Activated naive CD4-positive, alpha-beta T cell treated with anti-CD3 and anti-CD28 coated beads, Interleukin-2, amount 50 U/mL, for 16 hours (primary cell): ENCODE measurements around the gene TEKT5.
"Not testable (repeated sequence)": the region's sequence is repeated elsewhere in the genome, so short reads cannot be mapped to it uniquely, and the experiment has no call there.

Experiments
- DNase-seq: peaks from one replicate; pipeline ENCODE4 v3.0.0-alpha.2; 2020

The TEKT5 gene

GRCh38 chr16:10657925-10658324, 36.8 kb downstream of the TEKT5 start:
- no peak for DNase-seq

GRCh38 chr16:10656618-10657017, 38.1 kb downstream of the TEKT5 start:
- no peak for DNase-seq

- no peak for DNase-seq
Observed at GRCh38 chr16:10655415-10655977, 39.2 kb downstream of the TEKT5 start.

GRCh38 chr16:10654592-10655414, 39.9 kb downstream of the TEKT5 start:
- no peak for DNase-seq

GRCh38 chr16:10652730-10653590, 41.8 kb downstream of the TEKT5 start:
- no peak for DNase-seq

GRCh38 chr16:10649098-10649497, 45.6 kb downstream of the TEKT5 start:
- DNase-seq = not testable (repeated sequence)

- no peak for DNase-seq
Observed at GRCh38 chr16:10647721-10648296, 46.9 kb downstream of the TEKT5 start.

- DNase-seq = no peak
Observed at GRCh38 chr16:10647264-10647720, 47.4 kb downstream of the TEKT5 start.

- no peak for DNase-seq
Observed at GRCh38 chr16:10646581-10647263, 48.0 kb downstream of the TEKT5 start.

GRCh38 chr16:10646228-10646580, 48.5 kb downstream of the TEKT5 start:
- DNase-seq = no peak

- no peak for DNase-seq
Observed at GRCh38 chr16:10644092-10644491, 50.6 kb downstream of the TEKT5 start.

- DNase-seq = no peak
Observed at GRCh38 chr16:10642964-10643363, 51.8 kb downstream of the TEKT5 start.

- no peak for DNase-seq
Observed at GRCh38 chr16:10641953-10642949, 52.5 kb downstream of the TEKT5 start.

GRCh38 chr16:10641555-10641952, 53.2 kb downstream of the TEKT5 start:
- no peak for DNase-seq

- DNase-seq = no peak
Observed at GRCh38 chr16:10640934-10641333, 53.8 kb downstream of the TEKT5 start.

GRCh38 chr16:10638101-10638500, 56.6 kb downstream of the TEKT5 start:
- no peak for DNase-seq

GRCh38 chr16:10637337-10638037, 57.2 kb downstream of the TEKT5 start:
- no peak for DNase-seq

- DNase-seq = no peak
Observed at GRCh38 chr16:10635365-10636021, 59.2 kb downstream of the TEKT5 start.

- DNase-seq = not testable (repeated sequence)
Observed at GRCh38 chr16:10633429-10633828, 61.3 kb downstream of the TEKT5 start.

GRCh38 chr16:10631886-10632285, 62.8 kb downstream of the TEKT5 start:
- no peak for DNase-seq
